MCF 10A (cell line): Measurements from ENCODE around the gene GNAL. TPM values are rescaled to one million over a fixed set of nuclear protein-coding genes. Genes with fewer than 3 reads are reported as not detected.

Experiments used
- BruUV-seq: library from RNA; stranded (reverse); fragments of 400-500 nt; replicated peaks from 2 replicates; lab custom pipeline; 2021; lab: Mats Ljungman, UMichigan
- CTCF ChIA-PET: fragments of 300-600 bp; sonication (Branson Sonifier 250); formaldehyde crosslinking; extraction: SDS; loops from one replicate; lab custom pipeline; 2021; ENCODE audit warnings: antibody characterized with exemption, inconsistent platforms; lab: Yijun Ruan, JAX
- POLR2A ChIA-PET: fragments of 300-600, 350-650 bp; sonication (Branson Sonifier 250); formaldehyde crosslinking; extraction: SDS; loops from one replicate; lab custom pipeline; 2020; ENCODE audit warnings: antibody characterized with exemption, inconsistent platforms; lab: Yijun Ruan, JAX
- DNase-seq: peaks from one replicate; pipeline ENCODE4 v3.0.0-alpha.2; 2018; ENCODE audit not compliant: unreplicated experiment
- H3K27ac Mint-ChIP-seq: one replicate; pipeline ENCODE4 v1.8.0; 2022; ENCODE audit warnings: mild to moderate bottlenecking, low read depth, mixed read lengths; ENCODE audit not compliant: unreplicated experiment
- H3K27me3 Mint-ChIP-seq: one replicate; pipeline ENCODE4 v1.8.0; 2022; ENCODE audit warnings: mixed read lengths; ENCODE audit not compliant: insufficient read depth, unreplicated experiment
- H3K36me3 Mint-ChIP-seq: one replicate; pipeline ENCODE4 v1.8.0; 2022; ENCODE audit warnings: mild to moderate bottlenecking, moderate library complexity, mixed read lengths; ENCODE audit not compliant: insufficient read depth, unreplicated experiment
- H3K4me1 Mint-ChIP-seq: one replicate; pipeline ENCODE4 v1.8.0; 2022; ENCODE audit warnings: mixed read lengths; ENCODE audit not compliant: insufficient read depth, unreplicated experiment
- H3K4me3 Mint-ChIP-seq: one replicate; pipeline ENCODE4 v1.8.0; 2022; ENCODE audit warnings: mild to moderate bottlenecking, moderate library complexity, mixed read lengths; ENCODE audit not compliant: unreplicated experiment
- H3K9me3 Mint-ChIP-seq: one replicate; pipeline ENCODE4 v1.8.0; 2022; ENCODE audit warnings: mixed read lengths; ENCODE audit not compliant: unreplicated experiment
- CTCF ChIP-seq: fragments of 200-600 bp; IDR thresholded peaks from one replicate; pipeline ENCODE4 v1.8.0; 2022; ENCODE audit warnings: antibody characterized with exemption, mild to moderate bottlenecking; ENCODE audit not compliant: unreplicated experiment
- intact Hi-C: fragments of 100-400 bp; cut with micrococcal nuclease; formaldehyde crosslinking; loops from 2 replicates; pipeline ENCODE4 v1.14.1; 2022
- total RNA-seq: library from RNA; stranded (reverse); gene quantifications from 2 replicates; pipeline ENCODE4 v1.2.3, GENCODE V29; 2022

Gene GNAL
- total RNA-seq, 1 experiment from 2014 or later = 1.6 TPM

DNA sequence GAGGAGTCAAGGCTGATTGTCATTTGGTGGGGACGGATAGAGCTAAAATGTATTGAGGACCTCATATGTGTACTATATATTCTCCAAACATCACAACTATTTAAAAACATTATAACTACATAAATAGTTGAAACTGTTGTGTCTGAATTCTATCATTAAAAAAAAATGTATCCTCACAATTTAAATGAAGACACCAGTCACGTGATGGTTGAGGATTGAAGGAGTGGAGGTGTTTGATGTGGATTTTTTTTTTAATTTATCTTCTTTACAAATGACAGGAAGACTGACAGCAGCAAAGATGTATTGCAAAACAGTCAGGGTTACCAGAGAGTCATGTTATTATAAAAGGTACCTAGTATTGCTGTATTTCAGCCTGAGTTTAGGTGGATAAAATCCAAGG lies 30.0 kb downstream of the GNAL start:
- intact Hi-C loops = no loop called here
- H3K4me3 Mint-ChIP-seq = no peak overlapping the region
- no peaks in the 10 kb centered on the region for H3K36me3 Mint-ChIP-seq
- POLR2A ChIA-PET = no interaction called here
- TF ChIP-seq CTCF = no peak
- CTCF ChIA-PET = no interaction called here
- BruUV-seq = no TSS peak
- H3K27me3 Mint-ChIP-seq = no peaks in the 10 kb centered on the region
- peaks cover 7% of the 10 kb centered on the region for H3K4me1 Mint-ChIP-seq
- no peak overlapping the region for H3K27ac Mint-ChIP-seq
- no peak for DNase-seq
- H3K9me3 Mint-ChIP-seq = no peaks in the 10 kb centered on the region

DNA sequence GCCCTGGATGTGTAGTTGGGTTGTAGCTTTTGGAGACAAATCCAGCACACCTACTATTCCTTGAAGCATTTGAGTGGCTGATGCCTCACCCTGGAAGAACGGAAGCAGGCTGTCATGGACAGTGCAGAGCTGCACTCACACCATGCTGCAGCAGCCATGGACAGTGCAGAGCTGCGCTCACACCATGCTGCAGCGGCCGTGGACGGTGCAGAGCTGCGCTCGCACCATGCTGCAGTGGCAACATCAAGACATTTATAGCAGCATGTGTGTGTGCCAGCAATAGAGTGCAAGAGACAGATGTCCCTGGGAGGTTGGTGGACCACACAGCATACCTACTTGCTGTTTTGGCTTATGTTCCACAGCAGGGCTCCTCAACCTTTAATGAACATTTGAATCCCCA lies 30.6 kb downstream of the GNAL start:
- BruUV-seq = no TSS peak
- Mint-ChIP-seq H3K4me1 (peaks cover 2% of the 10 kb centered on the region), H3K27ac (no peak overlapping the region), H3K4me3 (no peak overlapping the region), H3K36me3 (no peaks in the 10 kb centered on the region), H3K9me3 (no peaks in the 10 kb centered on the region), H3K27me3 (no peaks in the 10 kb centered on the region)
- ChIA-PET CTCF (no interaction called here), POLR2A (no interaction called here)
- no peak for TF ChIP-seq CTCF
- intact Hi-C loops = no loop called here
- DNase-seq = no peak

GRCh38 chr18:11721720-11722119 lies 32.7 kb downstream of the GNAL start:
- Mint-ChIP-seq H3K4me3 (no peak overlapping the region), H3K9me3 (no peaks in the 10 kb centered on the region), H3K4me1 (peaks cover 4% of the 10 kb centered on the region), H3K27me3 (no peaks in the 10 kb centered on the region), H3K27ac (no peak overlapping the region), H3K36me3 (no peaks in the 10 kb centered on the region)
- TF ChIP-seq CTCF = no peak
- intact Hi-C loops = no loop called here
- BruUV-seq = no TSS peak
- CTCF ChIA-PET = interaction anchor here (1.9 kb wide), 1 partner anchor 67 kb away, joined by 10 read pairs; no protein-coding TSS in a partner anchor
- POLR2A ChIA-PET = no interaction called here
- no peak for DNase-seq

DNA sequence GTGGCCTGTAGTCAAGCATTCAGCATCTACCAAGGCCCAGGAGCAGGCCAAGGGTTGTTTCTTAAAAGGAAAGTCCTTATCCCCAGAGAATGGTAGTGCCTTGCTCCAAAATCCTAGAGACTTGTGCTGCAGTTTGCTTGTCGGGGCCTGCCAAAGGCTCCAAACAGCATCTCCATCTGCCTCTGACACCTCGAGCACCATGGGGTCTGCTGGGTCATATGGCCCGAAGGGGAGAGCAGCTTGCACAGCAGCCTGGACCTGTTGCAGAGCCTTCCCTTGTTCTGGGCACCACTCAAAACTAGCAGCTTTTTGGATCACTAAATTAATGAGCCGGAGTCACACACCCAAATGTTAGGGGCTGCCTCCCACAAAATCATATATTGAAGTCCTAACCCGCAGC lies 35.7 kb downstream of the GNAL start:
- peaks cover 4% of the 10 kb centered on the region for H3K4me1 Mint-ChIP-seq
- TF ChIP-seq CTCF = no peak
- POLR2A ChIA-PET = interaction anchor here (0.9 kb wide), 1 partner anchor 223 kb away, joined by 3 read pairs; no protein-coding TSS in a partner anchor
- no peak overlapping the region for H3K4me3 Mint-ChIP-seq
- no peaks in the 10 kb centered on the region for H3K36me3 Mint-ChIP-seq
- no TSS peak for BruUV-seq
- H3K27ac Mint-ChIP-seq = no peak overlapping the region
- intact Hi-C loops = no loop called here
- CTCF ChIA-PET = interaction anchor here (14.8 kb wide), 1 partner anchor 68 kb away, joined by 347 read pairs; no protein-coding TSS in a partner anchor
- H3K27me3 Mint-ChIP-seq = peaks cover 12% of the 10 kb centered on the region
- no peaks in the 10 kb centered on the region for H3K9me3 Mint-ChIP-seq
- no peak for DNase-seq
